GM12878 (cell line): ENCODE data around the gene NXPH2. TPM values are rescaled to one million over a fixed set of nuclear protein-coding genes. Genes with fewer than 3 reads are reported as not detected.
A peak's percentile ranks its signal among the peaks of the same experiment; 100 is the strongest.

Experiments
- ATF7 ChIP-seq: fragments of 450-650 bp; IDR thresholded peaks from 2 replicates; pipeline ENCODE4 v1.6.1; 2016; ENCODE audit warnings: low read depth, mild to moderate bottlenecking
- BHLHE40 ChIP-seq, 2 experiments: fragments of 450-650 bp in 1 of 2; IDR thresholded peaks; 2 replicates each; pipeline ENCODE4 v1.6.1; 2011 to 2017; ENCODE audit warnings: low read depth in 2 of 2, borderline replicate concordance in 1 of 2, improper control_type of control experiment in 1 of 2, low read length in 1 of 2, mild to moderate bottlenecking in 1 of 2
- CBX5 ChIP-seq: sonication (generic); IDR thresholded peaks from 2 replicates; pipeline ENCODE4 v1.6.1; 2016; ENCODE audit warnings: low read depth, moderate library complexity, mild to moderate bottlenecking, inconsistent platforms
- CREB1 ChIP-seq: IDR thresholded peaks from 2 replicates; pipeline ENCODE4 v1.6.1; 2012; ENCODE audit warnings: low read depth, mild to moderate bottlenecking, inconsistent platforms
- CREM ChIP-seq: IDR thresholded peaks from 2 replicates; pipeline ENCODE4 v1.6.1; 2014; ENCODE audit warnings: antibody characterized with exemption, low read depth
- HCFC1 ChIP-seq: fragments of 150-350 bp; IDR thresholded peaks from 2 replicates; pipeline ENCODE4 v1.6.1; 2014; ENCODE audit warnings: low read length
- IKZF2 ChIP-seq, 2 experiments: fragments of 450-650 bp; IDR thresholded peaks; 2 replicates each; pipeline ENCODE4 v1.6.1; 2017; ENCODE audit warnings: mild to moderate bottlenecking in 2 of 2, moderate library complexity in 2 of 2
- MEF2B ChIP-seq: fragments of 450-650 bp; IDR thresholded peaks from 2 replicates; pipeline ENCODE4 v1.6.1; 2018; ENCODE audit warnings: mild to moderate bottlenecking, moderate library complexity; ENCODE audit not compliant: partially characterized antibody, poor library complexity, severe bottlenecking
- MTA2 ChIP-seq: fragments of 450-650 bp; IDR thresholded peaks from 2 replicates; pipeline ENCODE4 v1.6.1; 2016; ENCODE audit warnings: low read depth, mild to moderate bottlenecking, moderate library complexity
- MTA3 ChIP-seq: IDR thresholded peaks from 2 replicates; pipeline ENCODE4 v1.6.1; 2012; ENCODE audit warnings: low read length, inconsistent platforms, borderline replicate concordance
- NFYB ChIP-seq: IDR thresholded peaks from 2 replicates; pipeline ENCODE4 v1.6.1; 2011; ENCODE audit warnings: low read depth, mild to moderate bottlenecking, low read length, improper control_type of control experiment, moderate library complexity; ENCODE audit not compliant: insufficient read depth
- PAX5 ChIP-seq: IDR thresholded peaks from 2 replicates; pipeline ENCODE4 v1.6.1; 2011; ENCODE audit warnings: low read depth, low read length, borderline replicate concordance
- PAX8 ChIP-seq: fragments of 450-650 bp; IDR thresholded peaks from 2 replicates; pipeline ENCODE4 v1.6.1; 2017; ENCODE audit warnings: mild to moderate bottlenecking, moderate library complexity
- PML ChIP-seq: IDR thresholded peaks from 2 replicates; pipeline ENCODE4 v1.6.1; 2012; ENCODE audit warnings: low read length, inconsistent platforms
- SIX5 ChIP-seq: IDR thresholded peaks from 2 replicates; pipeline ENCODE4 v1.6.1; 2011; ENCODE audit warnings: mild to moderate bottlenecking, low read depth, low read length, moderate library complexity; ENCODE audit not compliant: severe bottlenecking
- ZSCAN29 ChIP-seq: fragments of 450-650 bp; IDR thresholded peaks from 2 replicates; pipeline ENCODE4 v1.6.1; 2017; ENCODE audit warnings: mild to moderate bottlenecking, moderate library complexity
- polyA plus RNA-seq, 11 experiments: library from polyadenylated mRNA; depleted of rRNA in 4 of 11; unstranded in 6 of 11; stranded (reverse) in 5 of 11; fragments of >200 nt; fragmentation: Nextera tagmentation in 4 of 11; fragmentation: Illumina TruSeq in 1 of 11; extraction: Ambion mirVana in 4 of 11; extraction: Trizol in 1 of 11; gene quantifications; 1 replicate in 1 of 11; 2 replicates in 10 of 11; pipeline versions ENCODE4 v1.2.1 to v1.2.3, GENCODE V29; 2011 to 2016; ENCODE audit warnings: inconsistent platforms in 2 of 11, missing spikeins in 2 of 11, low read depth in 1 of 11
- total RNA-seq, 4 experiments: library from RNA; depleted of rRNA in 3 of 4; stranded (reverse); fragments of >200 nt in 3 of 4; fragmentation: Illumina TruSeq in 1 of 4; extraction: Trizol in 1 of 4; gene quantifications; 2 replicates each; pipeline versions ENCODE4 v1.2.1 to v1.2.3, GENCODE V29; 2013 to 2021
- TF ChIP-seq, protein P1 (sequence below): fragments of 450-650 bp; IDR thresholded peaks from 2 replicates; pipeline ENCODE4 v1.6.1; 2017; ENCODE audit warnings: low read depth, mild to moderate bottlenecking, moderate library complexity
- TF ChIP-seq, protein P2 (sequence below): fragments of 450-650 bp; IDR thresholded peaks from 2 replicates; pipeline ENCODE4 v1.6.1; 2017; ENCODE audit warnings: mild to moderate bottlenecking, low read depth, inconsistent platforms; ENCODE audit not compliant: poor library complexity, severe bottlenecking
- TF ChIP-seq, protein P3 (sequence below): fragments of 450-650 bp; IDR thresholded peaks from 2 replicates; pipeline ENCODE4 v1.6.1; 2016; ENCODE audit warnings: mild to moderate bottlenecking
- TF ChIP-seq, protein P4 (sequence below): IDR thresholded peaks from 2 replicates; pipeline ENCODE4 v1.6.1; 2012; ENCODE audit warnings: low read depth, low read length, improper control_type of control experiment

NXPH2 gene
- total and polyA plus RNA-seq, 10 of the 15 experiments (the other 5 are each of a cell fraction or from before 2014, with no cell fraction given): not detected

DNA sequence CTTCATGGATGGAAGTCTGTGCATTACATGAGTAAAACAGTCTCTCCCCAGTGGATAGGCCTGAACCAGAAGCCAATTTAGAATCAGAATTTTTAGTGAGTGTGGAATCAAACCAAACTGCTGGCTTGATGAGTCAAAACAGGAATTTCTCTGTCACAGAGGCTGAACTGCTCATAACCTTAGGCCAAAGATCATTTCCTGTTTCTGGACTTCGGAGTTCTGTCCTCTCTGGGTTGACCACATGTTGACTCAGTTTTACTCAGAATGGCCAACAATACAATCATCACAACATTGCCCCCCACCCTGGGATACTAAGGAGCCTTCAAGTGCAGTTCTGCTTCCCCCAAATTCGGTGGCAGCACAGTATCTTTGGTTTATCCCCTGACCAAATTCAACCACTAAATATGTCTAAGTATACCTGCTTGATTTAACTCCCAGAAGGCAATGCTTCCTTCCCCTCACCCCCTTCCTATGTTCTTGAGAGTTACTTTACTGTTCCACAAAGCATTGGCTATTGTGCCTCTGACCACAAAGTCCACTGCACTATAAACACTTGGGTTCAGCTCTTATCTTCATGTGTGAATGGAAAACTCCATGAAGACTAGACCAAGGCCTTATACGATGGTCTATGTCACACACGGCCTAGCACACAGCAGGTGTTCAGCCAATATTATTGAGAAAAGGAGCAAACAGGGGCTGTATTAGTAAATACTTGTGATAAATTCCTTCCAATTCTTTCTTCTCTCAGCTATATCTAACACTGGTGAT is 67.8 kb downstream of the NXPH2 start (continued):
- TF ChIP-seq NFYB (no peak), BHLHE40 (IDR thresholded peaks at IDR 0.05; ENCODE audit: borderline replicate concordance in 1 of 2, low read depth in 2 of 2, low read length in 1 of 2) (no peak), PML (0 out of 2 replicates have a peak, but pooled peaks have one; percentile 47), CBX5 (0 out of 2 replicates have a peak, but pooled peaks have one; percentile 39), ZSCAN29 (no peak), ATF7 (0 out of 2 replicates have a peak, but pooled peaks have one; percentile 29), MEF2B (peak; percentile 27), CREB1 (peak; percentile 38; the same call in 1 of the 2 replicates), HCFC1 (no peak), MTA3 (peak; percentile 87; the same call in 1 of the 2 replicates), PAX5 (peak; percentile 92), MTA2 (peak; percentile 79), PAX8 (no peak), IKZF2 (IDR thresholded peaks at IDR 0.05) (peak; percentile 80 to 85), CREM (peak; percentile 43; the same call in 1 of the 2 replicates), SIX5 (no peak)
- TF ChIP-seq, protein P1, sequence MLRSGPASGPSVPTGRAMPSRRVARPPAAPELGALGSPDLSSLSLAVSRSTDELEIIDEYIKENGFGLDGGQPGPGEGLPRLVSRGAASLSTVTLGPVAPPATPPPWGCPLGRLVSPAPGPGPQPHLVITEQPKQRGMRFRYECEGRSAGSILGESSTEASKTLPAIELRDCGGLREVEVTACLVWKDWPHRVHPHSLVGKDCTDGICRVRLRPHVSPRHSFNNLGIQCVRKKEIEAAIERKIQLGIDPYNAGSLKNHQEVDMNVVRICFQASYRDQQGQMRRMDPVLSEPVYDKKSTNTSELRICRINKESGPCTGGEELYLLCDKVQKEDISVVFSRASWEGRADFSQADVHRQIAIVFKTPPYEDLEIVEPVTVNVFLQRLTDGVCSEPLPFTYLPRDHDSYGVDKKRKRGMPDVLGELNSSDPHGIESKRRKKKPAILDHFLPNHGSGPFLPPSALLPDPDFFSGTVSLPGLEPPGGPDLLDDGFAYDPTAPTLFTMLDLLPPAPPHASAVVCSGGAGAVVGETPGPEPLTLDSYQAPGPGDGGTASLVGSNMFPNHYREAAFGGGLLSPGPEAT: 0 out of 2 replicates have a peak, but pooled peaks have one; percentile 27
- TF ChIP-seq, protein P2, sequence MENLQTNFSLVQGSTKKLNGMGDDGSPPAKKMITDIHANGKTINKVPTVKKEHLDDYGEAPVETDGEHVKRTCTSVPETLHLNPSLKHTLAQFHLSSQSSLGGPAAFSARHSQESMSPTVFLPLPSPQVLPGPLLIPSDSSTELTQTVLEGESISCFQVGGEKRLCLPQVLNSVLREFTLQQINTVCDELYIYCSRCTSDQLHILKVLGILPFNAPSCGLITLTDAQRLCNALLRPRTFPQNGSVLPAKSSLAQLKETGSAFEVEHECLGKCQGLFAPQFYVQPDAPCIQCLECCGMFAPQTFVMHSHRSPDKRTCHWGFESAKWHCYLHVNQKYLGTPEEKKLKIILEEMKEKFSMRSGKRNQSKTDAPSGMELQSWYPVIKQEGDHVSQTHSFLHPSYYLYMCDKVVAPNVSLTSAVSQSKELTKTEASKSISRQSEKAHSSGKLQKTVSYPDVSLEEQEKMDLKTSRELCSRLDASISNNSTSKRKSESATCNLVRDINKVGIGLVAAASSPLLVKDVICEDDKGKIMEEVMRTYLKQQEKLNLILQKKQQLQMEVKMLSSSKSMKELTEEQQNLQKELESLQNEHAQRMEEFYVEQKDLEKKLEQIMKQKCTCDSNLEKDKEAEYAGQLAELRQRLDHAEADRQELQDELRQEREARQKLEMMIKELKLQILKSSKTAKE: peak; percentile 71
- TF ChIP-seq, protein P3, sequence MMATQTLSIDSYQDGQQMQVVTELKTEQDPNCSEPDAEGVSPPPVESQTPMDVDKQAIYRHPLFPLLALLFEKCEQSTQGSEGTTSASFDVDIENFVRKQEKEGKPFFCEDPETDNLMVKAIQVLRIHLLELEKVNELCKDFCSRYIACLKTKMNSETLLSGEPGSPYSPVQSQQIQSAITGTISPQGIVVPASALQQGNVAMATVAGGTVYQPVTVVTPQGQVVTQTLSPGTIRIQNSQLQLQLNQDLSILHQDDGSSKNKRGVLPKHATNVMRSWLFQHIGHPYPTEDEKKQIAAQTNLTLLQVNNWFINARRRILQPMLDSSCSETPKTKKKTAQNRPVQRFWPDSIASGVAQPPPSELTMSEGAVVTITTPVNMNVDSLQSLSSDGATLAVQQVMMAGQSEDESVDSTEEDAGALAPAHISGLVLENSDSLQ: no peak
- TF ChIP-seq, protein P4, sequence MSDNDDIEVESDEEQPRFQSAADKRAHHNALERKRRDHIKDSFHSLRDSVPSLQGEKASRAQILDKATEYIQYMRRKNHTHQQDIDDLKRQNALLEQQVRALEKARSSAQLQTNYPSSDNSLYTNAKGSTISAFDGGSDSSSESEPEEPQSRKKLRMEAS: no peak
